ENCODE data around the gene TNFRSF19.

The TNFRSF19 gene

GRCh38 chr13:23655321-23655720 is 85.1 kb downstream of the TNFRSF19 start:
- no peak for DNase-seq (ENCODE audit: low read depth)
- TF ChIP-seq CTCF (IDR thresholded peaks at IDR 0.05; ENCODE audit: low read length, missing control alignments): no peak
- H3K4me3 ChIP-seq (replicated peaks; ENCODE audit: low read depth, low read length): no peak overlapping the region

GRCh38 chr13:23656637-23657371 is 86.6 kb downstream of the TNFRSF19 start:
- peak; percentile 77 for DNase-seq (ENCODE audit: low read depth)
- no peak overlapping the region for H3K4me3 ChIP-seq (replicated peaks; ENCODE audit: low read depth, low read length)
- TF ChIP-seq CTCF (IDR thresholded peaks at IDR 0.05; ENCODE audit: low read length, missing control alignments): no peak

DNA sequence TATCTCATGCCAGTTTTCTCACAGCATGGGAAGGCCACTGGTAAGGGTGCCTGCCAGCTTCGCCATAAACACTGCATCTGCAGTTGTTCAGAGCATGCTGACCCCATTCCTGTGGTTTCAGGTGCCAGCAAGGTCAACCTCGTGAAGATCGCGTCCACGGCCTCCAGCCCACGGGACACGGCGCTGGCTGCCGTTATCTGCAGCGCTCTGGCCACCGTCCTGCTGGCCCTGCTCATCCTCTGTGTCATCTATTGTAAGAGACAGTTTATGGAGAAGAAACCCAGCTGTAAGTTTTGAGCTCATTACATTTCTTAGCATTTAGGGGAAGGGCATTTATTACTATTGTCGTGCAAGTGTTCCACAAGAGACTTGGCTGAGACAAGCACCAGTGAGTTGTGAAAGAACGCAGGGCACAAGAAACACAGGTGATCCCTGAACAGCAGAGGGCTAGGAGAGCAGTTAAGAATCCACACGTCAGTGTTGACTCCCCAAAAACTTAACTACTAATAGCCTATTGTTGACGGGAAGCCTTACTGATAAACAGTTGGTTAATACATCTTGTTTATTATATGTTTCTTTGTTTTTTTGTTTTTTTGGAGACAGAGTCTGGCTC is 88.8 kb downstream of the TNFRSF19 start:
- no peak for DNase-seq (ENCODE audit: low read depth)
- no peak overlapping the region for H3K4me3 ChIP-seq (replicated peaks; ENCODE audit: low read depth, low read length)
- no peak for TF ChIP-seq CTCF (IDR thresholded peaks at IDR 0.05; ENCODE audit: low read length, missing control alignments)

- no peak for DNase-seq (ENCODE audit: low read depth)
- no peak for TF ChIP-seq CTCF (IDR thresholded peaks at IDR 0.05; ENCODE audit: low read length, missing control alignments)
- H3K4me3 ChIP-seq (replicated peaks; ENCODE audit: low read depth, low read length): no peak overlapping the region
Measured at GRCh38 chr13:23660249-23660648, 90.0 kb downstream of the TNFRSF19 start.

GRCh38 chr13:23666582-23666981 is 96.4 kb downstream of the TNFRSF19 start:
- H3K4me3 ChIP-seq (replicated peaks; ENCODE audit: low read depth, low read length): no peak overlapping the region
- no peak for DNase-seq (ENCODE audit: low read depth)
- no peak for TF ChIP-seq CTCF (IDR thresholded peaks at IDR 0.05; ENCODE audit: low read length, missing control alignments)

DNA sequence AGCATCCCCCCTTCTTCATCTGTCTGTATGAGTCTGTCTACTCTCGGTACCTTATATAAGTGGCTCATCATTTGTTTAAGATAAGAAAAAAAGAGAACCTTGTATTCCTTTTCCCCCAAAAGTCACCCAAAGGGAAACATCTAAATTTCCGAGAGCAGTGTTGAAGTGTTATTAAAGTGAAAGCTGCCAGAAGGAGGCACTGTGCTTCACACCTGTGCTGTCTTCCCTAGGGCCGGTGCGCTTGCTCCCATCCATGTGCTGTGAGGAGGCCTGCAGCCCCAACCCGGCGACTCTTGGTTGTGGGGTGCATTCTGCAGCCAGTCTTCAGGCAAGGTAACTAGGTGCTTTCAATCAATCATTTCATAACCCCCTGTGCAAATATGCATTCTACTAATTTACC is 97.5 kb downstream of the TNFRSF19 start:
- DNase-seq (ENCODE audit: low read depth): no peak
- no peak overlapping the region for H3K4me3 ChIP-seq (replicated peaks; ENCODE audit: low read depth, low read length)
- TF ChIP-seq CTCF (IDR thresholded peaks at IDR 0.05; ENCODE audit: low read length, missing control alignments): no peak

- TF ChIP-seq CTCF (IDR thresholded peaks at IDR 0.05; ENCODE audit: low read length, missing control alignments): no peak
- DNase-seq (ENCODE audit: low read depth): no peak
- no peak overlapping the region for H3K4me3 ChIP-seq (replicated peaks; ENCODE audit: low read depth, low read length)
Measured at GRCh38 chr13:23668562-23668961, 98.3 kb downstream of the TNFRSF19 start.

Measured in fibroblast of pulmonary artery (primary cell).